22Rv1 (cell line): ENCODE measurements around the gene PLCD3.

Experiments used
- H3K27ac ChIP-seq: fragments of 450-650 bp; 2 replicates; pipeline ENCODE4 v1.5.1; 2017
- ZFX ChIP-seq: fragments of 450-650 bp; IDR thresholded peaks from 2 replicates; pipeline ENCODE4 v1.6.1; 2017; ENCODE audit warnings: antibody characterized with exemption, borderline replicate concordance
- TF ChIP-seq, protein P1 (sequence below): fragments of 450-650 bp; IDR thresholded peaks from 2 replicates; pipeline ENCODE4 v1.5.1; 2017; ENCODE audit warnings: mild to moderate bottlenecking

The PLCD3 gene

DNA sequence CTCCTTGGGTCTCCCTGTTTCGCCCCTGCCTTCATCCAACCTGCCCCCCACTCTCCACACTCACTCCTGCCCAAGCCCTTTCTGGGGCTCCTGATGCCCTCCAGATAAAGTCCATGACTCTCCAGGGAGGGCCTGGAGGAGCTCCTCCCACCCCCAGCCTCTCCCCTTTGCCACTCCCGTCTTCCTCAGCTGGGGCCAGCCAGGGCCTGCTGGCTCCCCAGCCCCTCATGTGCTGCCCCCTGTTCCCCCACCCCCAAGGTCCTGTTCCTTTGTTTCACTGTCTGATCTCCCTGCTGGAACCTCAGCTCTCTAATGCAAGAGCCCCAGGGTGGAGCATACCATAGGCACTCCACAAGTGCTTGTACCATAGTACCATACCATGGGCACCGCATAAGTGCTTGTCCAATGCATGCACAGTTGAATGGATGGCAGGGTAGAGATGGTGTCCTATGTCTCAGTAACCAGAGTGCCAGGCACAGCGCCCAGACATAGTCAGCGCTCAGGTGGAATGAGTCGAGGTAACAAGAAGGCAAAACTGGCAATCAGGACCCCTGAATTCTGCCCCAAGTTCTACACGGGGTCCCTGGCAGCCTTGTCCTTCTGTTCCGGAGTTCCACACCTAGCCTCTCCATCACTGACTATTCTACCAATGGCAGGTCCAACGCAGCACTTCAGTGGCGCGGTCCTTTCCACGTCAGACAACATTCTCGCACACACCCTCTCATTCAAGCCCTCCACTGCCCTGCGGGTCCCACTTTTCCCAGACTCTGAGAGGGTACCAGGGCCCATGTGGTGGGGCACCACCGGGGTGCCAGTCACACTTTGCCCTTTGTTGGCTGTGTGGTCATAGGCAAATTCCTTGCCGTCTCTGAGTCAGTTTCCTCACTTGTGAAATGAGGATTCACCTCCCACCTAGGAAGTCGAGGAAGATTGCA, 1.4 kb downstream of the PLCD3 start:
- no peak overlapping the region for H3K27ac ChIP-seq
- no peak for TF ChIP-seq ZFX
- TF ChIP-seq, protein P1, sequence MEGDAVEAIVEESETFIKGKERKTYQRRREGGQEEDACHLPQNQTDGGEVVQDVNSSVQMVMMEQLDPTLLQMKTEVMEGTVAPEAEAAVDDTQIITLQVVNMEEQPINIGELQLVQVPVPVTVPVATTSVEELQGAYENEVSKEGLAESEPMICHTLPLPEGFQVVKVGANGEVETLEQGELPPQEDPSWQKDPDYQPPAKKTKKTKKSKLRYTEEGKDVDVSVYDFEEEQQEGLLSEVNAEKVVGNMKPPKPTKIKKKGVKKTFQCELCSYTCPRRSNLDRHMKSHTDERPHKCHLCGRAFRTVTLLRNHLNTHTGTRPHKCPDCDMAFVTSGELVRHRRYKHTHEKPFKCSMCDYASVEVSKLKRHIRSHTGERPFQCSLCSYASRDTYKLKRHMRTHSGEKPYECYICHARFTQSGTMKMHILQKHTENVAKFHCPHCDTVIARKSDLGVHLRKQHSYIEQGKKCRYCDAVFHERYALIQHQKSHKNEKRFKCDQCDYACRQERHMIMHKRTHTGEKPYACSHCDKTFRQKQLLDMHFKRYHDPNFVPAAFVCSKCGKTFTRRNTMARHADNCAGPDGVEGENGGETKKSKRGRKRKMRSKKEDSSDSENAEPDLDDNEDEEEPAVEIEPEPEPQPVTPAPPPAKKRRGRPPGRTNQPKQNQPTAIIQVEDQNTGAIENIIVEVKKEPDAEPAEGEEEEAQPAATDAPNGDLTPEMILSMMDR, result no peak

GRCh38 chr17:45129940-45130680, 2.2 kb downstream of the PLCD3 start:
- H3K27ac ChIP-seq, result no peak overlapping the region
- TF ChIP-seq, protein P1, result no peak
- TF ChIP-seq ZFX, result no peak

DNA sequence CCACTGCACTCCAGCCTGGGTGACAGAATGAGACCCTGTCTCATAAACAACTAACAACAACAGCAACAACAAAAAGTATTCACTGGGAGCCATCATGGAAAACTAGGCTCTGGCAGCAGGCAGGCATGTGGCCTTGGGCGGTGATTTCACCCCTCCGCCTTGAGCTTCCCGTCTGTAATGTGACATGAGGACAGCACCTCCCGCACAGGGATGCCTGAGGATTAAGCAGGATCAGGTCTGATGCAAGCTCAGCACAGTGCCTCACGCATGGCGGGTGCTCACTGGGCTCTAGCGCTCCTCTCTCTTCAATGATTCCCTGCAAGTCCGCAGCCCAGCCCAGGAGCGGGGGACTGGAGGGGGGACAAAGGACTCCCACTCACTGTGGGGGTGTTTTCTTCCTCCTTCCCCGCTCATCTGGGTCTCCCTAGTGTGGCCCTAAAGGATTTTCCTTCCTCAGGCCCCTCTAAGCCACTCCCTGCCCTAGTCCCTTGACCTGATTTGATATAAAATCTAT, 2.8 kb downstream of the PLCD3 start:
- no peak for TF ChIP-seq ZFX
- TF ChIP-seq, protein P1, result no peak
- H3K27ac ChIP-seq, result no peak overlapping the region

DNA sequence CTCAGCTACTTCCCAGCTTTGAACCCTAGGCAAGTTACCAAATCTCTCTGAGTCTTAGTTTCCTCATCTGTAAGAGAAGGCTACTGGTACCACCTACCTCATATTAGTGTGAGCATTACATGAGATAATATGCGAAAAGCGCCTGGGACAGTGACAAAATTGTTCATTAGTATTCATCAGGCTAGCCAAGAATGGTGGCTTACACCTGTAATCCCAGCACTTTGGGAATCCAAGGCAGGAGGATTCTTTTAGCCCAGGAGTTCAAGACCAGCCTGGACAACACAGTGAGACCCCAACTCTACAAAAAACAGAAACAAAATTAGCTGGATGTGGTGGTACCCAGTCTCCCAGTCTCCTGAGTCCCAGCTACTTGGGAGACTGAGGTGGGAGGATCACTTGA, 3.3 kb downstream of the PLCD3 start:
- H3K27ac ChIP-seq, result no peak overlapping the region
- TF ChIP-seq ZFX, result no peak
- TF ChIP-seq, protein P1, result no peak

GRCh38 chr17:45128331-45128730, 4.0 kb downstream of the PLCD3 start:
- no peak overlapping the region for H3K27ac ChIP-seq

DNA sequence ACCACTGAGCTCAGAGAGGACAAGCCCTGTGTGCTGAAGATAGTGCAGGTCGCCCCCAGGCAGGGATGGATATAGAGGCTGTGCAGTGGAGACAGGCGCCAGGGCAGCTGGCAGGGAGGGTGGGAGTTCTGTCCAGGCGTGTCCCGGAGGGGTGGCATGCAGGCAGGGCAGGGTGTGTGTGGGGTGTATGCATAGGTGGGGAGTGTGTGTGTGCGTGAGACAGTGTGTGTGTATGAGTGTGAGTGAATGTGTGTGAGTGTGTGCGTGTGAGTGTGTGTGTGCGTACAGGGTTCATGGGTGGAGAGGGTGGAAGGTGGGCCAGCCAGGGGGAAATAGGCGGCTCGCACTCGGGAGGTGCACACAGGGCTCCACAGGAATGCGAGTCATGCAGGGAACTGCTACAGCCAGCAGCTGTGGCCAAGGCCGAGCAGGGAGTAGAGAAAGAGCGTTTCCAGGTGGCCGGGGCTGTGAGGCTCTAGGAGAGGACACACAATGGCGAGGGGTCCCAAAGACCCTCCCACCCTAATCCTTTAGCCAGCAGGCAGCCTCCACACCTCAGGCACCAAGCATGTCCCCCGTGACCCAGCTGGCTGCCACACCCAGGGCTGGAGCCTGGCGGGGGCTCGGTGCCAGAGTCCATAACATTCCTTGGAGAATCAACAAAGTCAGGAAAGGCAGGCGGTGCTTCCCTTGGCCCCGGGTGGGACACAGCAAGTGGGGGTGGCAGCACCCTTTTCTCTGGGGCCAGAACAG, 4.6 kb downstream of the PLCD3 start:
- no peak overlapping the region for H3K27ac ChIP-seq
- no peak for TF ChIP-seq ZFX
- TF ChIP-seq, protein P1, result no peak

More at GRCh38 chr17:45128331-45128730, 4.0 kb downstream of the PLCD3 start:
- TF ChIP-seq ZFX, result no peak
- TF ChIP-seq, protein P1, result no peak
